HL-60 (cell line): Measurements from ENCODE around the gene SLC16A7.

ENCODE experiments used
- GABPA ChIP-seq: IDR thresholded peaks from 2 replicates; pipeline ENCODE4 v1.6.1; 2012; ENCODE audit warnings: low read depth
- TF ChIP-seq, protein P1 (sequence below): IDR thresholded peaks from one replicate; pipeline ENCODE4 v1.5.1; 2011; ENCODE audit warnings: low read length, control low read depth, inconsistent platforms; ENCODE audit not compliant: insufficient read depth
- TF ChIP-seq, protein P2 (sequence below): IDR thresholded peaks from 2 replicates; pipeline ENCODE4 v1.6.1; 2012; ENCODE audit warnings: low read depth; ENCODE audit not compliant: insufficient replicate concordance

DNA sequence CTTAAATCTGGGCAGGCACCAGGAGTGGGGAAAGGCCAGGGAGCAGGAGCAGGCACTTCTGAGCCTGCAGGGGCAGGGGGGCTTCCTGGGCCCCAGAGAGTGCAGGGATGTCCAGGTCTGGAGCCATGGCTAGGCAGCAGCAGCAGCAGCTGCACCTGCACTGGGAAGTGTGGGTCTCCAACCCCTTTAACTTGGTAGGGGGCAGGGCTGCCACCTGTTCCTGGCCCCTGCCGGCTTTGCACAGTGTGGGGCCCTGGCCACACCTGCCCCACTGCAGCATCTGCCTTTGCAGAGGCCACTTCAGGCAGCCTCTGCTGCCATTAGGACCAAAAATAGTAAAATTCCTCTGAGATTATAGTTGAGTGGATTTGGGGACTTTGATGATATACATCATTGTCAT is 138.5 kb downstream of the SLC16A7 start:
- TF ChIP-seq, protein P1, sequence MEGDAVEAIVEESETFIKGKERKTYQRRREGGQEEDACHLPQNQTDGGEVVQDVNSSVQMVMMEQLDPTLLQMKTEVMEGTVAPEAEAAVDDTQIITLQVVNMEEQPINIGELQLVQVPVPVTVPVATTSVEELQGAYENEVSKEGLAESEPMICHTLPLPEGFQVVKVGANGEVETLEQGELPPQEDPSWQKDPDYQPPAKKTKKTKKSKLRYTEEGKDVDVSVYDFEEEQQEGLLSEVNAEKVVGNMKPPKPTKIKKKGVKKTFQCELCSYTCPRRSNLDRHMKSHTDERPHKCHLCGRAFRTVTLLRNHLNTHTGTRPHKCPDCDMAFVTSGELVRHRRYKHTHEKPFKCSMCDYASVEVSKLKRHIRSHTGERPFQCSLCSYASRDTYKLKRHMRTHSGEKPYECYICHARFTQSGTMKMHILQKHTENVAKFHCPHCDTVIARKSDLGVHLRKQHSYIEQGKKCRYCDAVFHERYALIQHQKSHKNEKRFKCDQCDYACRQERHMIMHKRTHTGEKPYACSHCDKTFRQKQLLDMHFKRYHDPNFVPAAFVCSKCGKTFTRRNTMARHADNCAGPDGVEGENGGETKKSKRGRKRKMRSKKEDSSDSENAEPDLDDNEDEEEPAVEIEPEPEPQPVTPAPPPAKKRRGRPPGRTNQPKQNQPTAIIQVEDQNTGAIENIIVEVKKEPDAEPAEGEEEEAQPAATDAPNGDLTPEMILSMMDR, result no peak
- TF ChIP-seq, protein P2, sequence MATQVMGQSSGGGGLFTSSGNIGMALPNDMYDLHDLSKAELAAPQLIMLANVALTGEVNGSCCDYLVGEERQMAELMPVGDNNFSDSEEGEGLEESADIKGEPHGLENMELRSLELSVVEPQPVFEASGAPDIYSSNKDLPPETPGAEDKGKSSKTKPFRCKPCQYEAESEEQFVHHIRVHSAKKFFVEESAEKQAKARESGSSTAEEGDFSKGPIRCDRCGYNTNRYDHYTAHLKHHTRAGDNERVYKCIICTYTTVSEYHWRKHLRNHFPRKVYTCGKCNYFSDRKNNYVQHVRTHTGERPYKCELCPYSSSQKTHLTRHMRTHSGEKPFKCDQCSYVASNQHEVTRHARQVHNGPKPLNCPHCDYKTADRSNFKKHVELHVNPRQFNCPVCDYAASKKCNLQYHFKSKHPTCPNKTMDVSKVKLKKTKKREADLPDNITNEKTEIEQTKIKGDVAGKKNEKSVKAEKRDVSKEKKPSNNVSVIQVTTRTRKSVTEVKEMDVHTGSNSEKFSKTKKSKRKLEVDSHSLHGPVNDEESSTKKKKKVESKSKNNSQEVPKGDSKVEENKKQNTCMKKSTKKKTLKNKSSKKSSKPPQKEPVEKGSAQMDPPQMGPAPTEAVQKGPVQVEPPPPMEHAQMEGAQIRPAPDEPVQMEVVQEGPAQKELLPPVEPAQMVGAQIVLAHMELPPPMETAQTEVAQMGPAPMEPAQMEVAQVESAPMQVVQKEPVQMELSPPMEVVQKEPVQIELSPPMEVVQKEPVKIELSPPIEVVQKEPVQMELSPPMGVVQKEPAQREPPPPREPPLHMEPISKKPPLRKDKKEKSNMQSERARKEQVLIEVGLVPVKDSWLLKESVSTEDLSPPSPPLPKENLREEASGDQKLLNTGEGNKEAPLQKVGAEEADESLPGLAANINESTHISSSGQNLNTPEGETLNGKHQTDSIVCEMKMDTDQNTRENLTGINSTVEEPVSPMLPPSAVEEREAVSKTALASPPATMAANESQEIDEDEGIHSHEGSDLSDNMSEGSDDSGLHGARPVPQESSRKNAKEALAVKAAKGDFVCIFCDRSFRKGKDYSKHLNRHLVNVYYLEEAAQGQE, result no peak
- TF ChIP-seq GABPA, result no peak
